ENCODE data around the gene BPGM.

BPGM gene

GRCh38 chr7:134697205-134697886 is 50.7 kb downstream of the BPGM start:
- DNase-seq (ENCODE audit: low spot score): no peak

- no peak for DNase-seq (ENCODE audit: low spot score)
These were observed 51.8 kb downstream of the BPGM start for GRCh38 chr7:134698481-134698880.

- no peak for DNase-seq (ENCODE audit: low spot score)
These were observed 52.6 kb downstream of the BPGM start for GRCh38 chr7:134699021-134699818.

GRCh38 chr7:134699899-134700298 is 53.2 kb downstream of the BPGM start:
- DNase-seq (ENCODE audit: low spot score): peak; percentile 36

- no peak for DNase-seq (ENCODE audit: low spot score)
These were observed 54.6 kb downstream of the BPGM start for GRCh38 chr7:134701272-134701671.

GRCh38 chr7:134702366-134703240 is 56.0 kb downstream of the BPGM start:
- no peak for DNase-seq (ENCODE audit: low spot score)

GRCh38 chr7:134703241-134703594 is 56.6 kb downstream of the BPGM start:
- no peak for DNase-seq (ENCODE audit: low spot score)

- DNase-seq (ENCODE audit: low spot score): no peak
These were observed 57.1 kb downstream of the BPGM start for GRCh38 chr7:134703782-134704181.

- no peak for DNase-seq (ENCODE audit: low spot score)
These were observed 58.2 kb downstream of the BPGM start for GRCh38 chr7:134704827-134705226.

GRCh38 chr7:134705716-134706115 is 59.1 kb downstream of the BPGM start:
- DNase-seq (ENCODE audit: low spot score): no peak

GRCh38 chr7:134706468-134706867 is 59.8 kb downstream of the BPGM start:
- DNase-seq (ENCODE audit: low spot score): no peak

GRCh38 chr7:134707663-134708378 is 61.2 kb downstream of the BPGM start:
- no peak for DNase-seq (ENCODE audit: low spot score)

GRCh38 chr7:134708692-134709091 is 62.0 kb downstream of the BPGM start:
- DNase-seq (ENCODE audit: low spot score): no peak

GRCh38 chr7:134709197-134709596 is 62.5 kb downstream of the BPGM start:
- no peak for DNase-seq (ENCODE audit: low spot score)

GRCh38 chr7:134710511-134710853 is 63.8 kb downstream of the BPGM start:
- no peak for DNase-seq (ENCODE audit: low spot score)

GRCh38 chr7:134710854-134711624 is 64.4 kb downstream of the BPGM start:
- no peak for DNase-seq (ENCODE audit: low spot score)

- DNase-seq (ENCODE audit: low spot score): no peak
These were observed 65.5 kb downstream of the BPGM start for GRCh38 chr7:134712196-134712595.

- DNase-seq (ENCODE audit: low spot score): no peak
These were observed 68.0 kb downstream of the BPGM start for GRCh38 chr7:134714470-134715205.

GRCh38 chr7:134718211-134718875 is 71.7 kb downstream of the BPGM start:
- DNase-seq (ENCODE audit: low spot score): no peak

All from GM03348 (cell line).